Measurements from ENCODE around the gene LMLN. TPM values are rescaled to one million over a fixed set of nuclear protein-coding genes. Genes with fewer than 3 reads are reported as not detected.
"Not testable (repeated sequence)": the region's sequence is repeated elsewhere in the genome, so short reads cannot be mapped to it uniquely, and the experiment has no call there.

The LMLN gene
- 1 to 10 TPM; 3.1 to 6.4 (median 4.8) TPM for total RNA-seq
- polyA plus RNA-seq: 1 to 10 TPM; 2.2 to 4.0 TPM

GRCh38 chr3:197959891-197960693 lies at the start of gene LMLN:
LMLN (plus strand) TSS chr3:197960217; CDS start chr3:197960246, 29 bp downstream.
- Histone ChIP-seq H3K4me1 (peaks cover 2 to 11% (median 2%) of the 10 kb centered on the region in 3 donors), H3K4me3 (peak within 1 kb of the TSS; percentile 60 to 94 (median 92)), H3K27ac (peak within 1 kb of the TSS; percentile 57 to 74 (median 69)), H3K9me3 (no peaks in the 10 kb centered on the region), H3K27me3 (no peaks in the 10 kb centered on the region), H3K36me3 (peaks cover 0 to 13% (median 12%) of the 10 kb centered on the region in 3 donors)
- peak; percentile 45 for FAIRE-seq
- intact Hi-C loops (cut with DNase I): no loop called here
- peak; percentile 97 to 98 (median 98) for ATAC-seq
- peak; percentile 94 to 97 (median 96) for DNase-seq
- 0% methylated on average over 58 to 62 of the region's 62 CpGs for WGBS, 2 donors
- no peak for TF ChIP-seq CTCF (IDR thresholded peaks at IDR 0.05)

GRCh38 chr3:197912741-197913476 lies 47.1 kb upstream of the LMLN start:
- FAIRE-seq: no peak
- intact Hi-C loops (cut with DNase I): no loop called here
- ATAC-seq: peak; percentile 49 to 72 (median 58)
- no peak overlapping the region for H3K4me3 ChIP-seq
- whole genome bisulfite sequencing, 2 donors: 71 to 77% methylated on average over 33 of the region's 33 CpGs
- H3K27ac ChIP-seq: no peak overlapping the region
- peak in 1 of 6 donors; percentile 30 for DNase-seq
- H3K4me1 ChIP-seq: no peaks in the 10 kb centered on the region
- H3K9me3 ChIP-seq: no peaks in the 10 kb centered on the region
- no peak for TF ChIP-seq CTCF (IDR thresholded peaks at IDR 0.05)
- H3K27me3 ChIP-seq: no peaks in the 10 kb centered on the region
- no peaks in the 10 kb centered on the region for H3K36me3 ChIP-seq

GRCh38 chr3:197913641-197914380 lies 46.2 kb upstream of the LMLN start:
- no peak for TF ChIP-seq CTCF (IDR thresholded peaks at IDR 0.05)
- no peak for FAIRE-seq
- no peak for ATAC-seq
- DNase-seq: no peak
- H3K9me3 ChIP-seq: no peaks in the 10 kb centered on the region
- intact Hi-C loops (cut with DNase I): no loop called here
- 95 to 96% methylated on average over 12 of the region's 12 CpGs for WGBS, 2 donors
- H3K4me1 ChIP-seq: no peaks in the 10 kb centered on the region
- H3K27me3 ChIP-seq: no peaks in the 10 kb centered on the region
- H3K4me3 ChIP-seq: no peak overlapping the region
- H3K27ac ChIP-seq: no peak overlapping the region
- no peaks in the 10 kb centered on the region for H3K36me3 ChIP-seq

- FAIRE-seq; H3K27me3 ChIP-seq; DNase-seq; H3K4me3 ChIP-seq; intact Hi-C loops (cut with DNase I); H3K27ac ChIP-seq; H3K4me1 ChIP-seq; H3K36me3 ChIP-seq; ATAC-seq; H3K9me3 ChIP-seq: not testable (repeated sequence)
- 81 to 92% methylated on average over 21 to 22 of the region's 24 CpGs for WGBS, 2 donors
Observed at GRCh38 chr3:197921429-197922275, 38.4 kb upstream of the LMLN start.
